Left lobe of liver (tissue), 2 donors: Measurements from ENCODE around the gene LIMA1. TPM values are rescaled to one million over a fixed set of nuclear protein-coding genes. Genes with fewer than 3 reads are reported as not detected.
"Not testable (repeated sequence)": the region's sequence is repeated elsewhere in the genome, so short reads cannot be mapped to it uniquely, and the experiment has no call there.

Source experiments
- ATAC-seq: fragments of 200-7000 bp; cut with Tn5 transposase; one replicate; pipeline ENCODE4 v1.9.1; 2020; ENCODE audit warnings: mild to moderate bottlenecking, moderate library complexity
- DNase-seq: peaks from one replicate; pipeline ENCODE4 v3.0.0-alpha.2; 2020; ENCODE audit warnings: low spot score
- total RNA-seq: library from RNA; stranded (reverse); gene quantifications from one replicate; pipeline ENCODE4 v1.2.1, GENCODE V29; 2021
- donor health status: DM: no; HTN: no; CAD: no; lungs with moderate emphysema.
- donor health status: DM: no; HTN: yes; CAD: no.

LIMA1 gene
- total RNA-seq, 1 donor from 2014 or later, result 8.7 TPM

DNA sequence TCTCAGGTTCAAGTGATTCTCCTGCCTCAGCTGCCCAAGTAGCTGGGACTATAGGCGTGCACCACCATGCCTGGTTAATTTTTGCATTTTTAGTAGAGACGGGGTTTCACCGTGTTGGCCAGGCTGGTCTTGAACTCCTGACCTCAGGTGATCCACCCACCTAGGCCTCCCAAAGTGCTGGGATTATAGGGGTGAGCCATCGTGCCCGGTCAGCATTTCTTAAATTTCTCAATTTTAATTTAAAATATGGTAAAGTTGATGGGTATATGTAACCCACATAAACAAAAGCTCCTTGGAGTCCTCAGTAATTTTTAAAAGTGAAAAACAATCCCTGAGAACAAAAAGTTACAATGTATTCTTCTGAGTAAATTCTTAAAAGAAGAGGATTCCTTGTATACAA lies 128.4 kb downstream of the LIMA1 start:
- ATAC-seq, DNase-seq: not testable (repeated sequence)

GRCh38 chr12:50151047-50151687 lies 132.2 kb downstream of the LIMA1 start:
- no peak for ATAC-seq

DNA sequence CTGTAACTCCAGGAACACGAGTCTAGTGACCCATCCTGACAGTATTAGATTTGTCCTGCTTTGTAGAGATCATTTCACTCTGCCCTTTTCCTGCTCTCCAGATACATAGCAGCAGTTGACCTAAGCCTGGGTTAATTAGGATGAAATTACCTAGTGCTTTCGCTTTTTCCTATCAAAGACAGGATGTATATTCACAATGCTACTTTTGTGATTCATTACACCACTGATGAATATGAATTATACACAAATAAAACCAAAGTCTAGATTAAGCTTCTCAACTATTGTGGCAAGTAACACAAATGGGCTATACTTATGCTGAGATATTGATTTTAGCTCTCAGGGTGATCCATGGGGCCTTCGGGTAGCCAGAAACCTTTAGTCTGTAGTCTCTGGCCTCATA lies 134.0 kb downstream of the LIMA1 start:
- ATAC-seq, result no peak
- no peak for DNase-seq

More at GRCh38 chr12:50151047-50151687, 132.2 kb downstream of the LIMA1 start:
- no peak for DNase-seq

GRCh38 chr12:50148011-50148410 lies 135.3 kb downstream of the LIMA1 start:
- not testable (repeated sequence) for DNase-seq, ATAC-seq

GRCh38 chr12:50147281-50147680 lies 136.0 kb downstream of the LIMA1 start:
- DNase-seq (no peak), ATAC-seq (no peak)

DNA sequence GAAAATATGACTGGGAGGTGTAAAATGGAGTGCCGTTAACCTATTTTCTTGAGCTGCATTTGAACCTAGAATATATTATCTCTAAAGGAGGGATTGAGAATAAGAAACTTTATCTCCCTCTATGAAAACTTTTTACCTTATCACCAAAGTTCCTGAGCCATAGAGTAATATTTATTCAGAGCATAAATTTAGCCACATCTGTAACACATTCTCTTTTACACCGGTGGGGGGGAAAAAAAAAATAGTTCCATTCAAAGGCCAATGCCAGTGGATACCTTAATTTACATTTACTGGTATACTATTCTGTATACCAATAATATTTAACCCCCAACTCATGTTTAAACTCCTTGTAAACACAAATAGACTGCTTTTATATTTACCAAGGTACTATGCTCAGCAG lies 137.9 kb downstream of the LIMA1 start:
- ATAC-seq, result no peak
- DNase-seq, result no peak

GRCh38 chr12:50142993-50143392 lies 140.3 kb downstream of the LIMA1 start:
- DNase-seq, result no peak
- no peak for ATAC-seq

GRCh38 chr12:50132505-50133135 lies 150.7 kb downstream of the LIMA1 start:
- DNase-seq (no peak), ATAC-seq (no peak)

GRCh38 chr12:50129290-50129689 lies 154.0 kb downstream of the LIMA1 start:
- ATAC-seq (no peak), DNase-seq (no peak)

- no peak for DNase-seq
- no peak for ATAC-seq
Measured at GRCh38 chr12:50127546-50127945, 155.8 kb downstream of the LIMA1 start.

Other genes with a start within 250 kb of the LIMA1 start
- gene ASIC1, start 225.9 kb downstream of the LIMA1 start, total RNA-seq, result 0.28 TPM
- 18.6 TPM for gene SMARCD1, start 198.2 kb downstream of the LIMA1 start, total RNA-seq
- 129 TPM for gene GPD1, start 179.5 kb downstream of the LIMA1 start, total RNA-seq
- 57.0 TPM for gene COX14, start 171.3 kb downstream of the LIMA1 start, total RNA-seq
- 6.5 TPM for gene CERS5, start 116.2 kb downstream of the LIMA1 start, total RNA-seq
- not detected for gene FAM186A, start 113.1 kb upstream of the LIMA1 start, total RNA-seq
- gene LARP4, start 117.4 kb upstream of the LIMA1 start, total RNA-seq, result 67.1 TPM
- gene DIP2B, start 221.5 kb upstream of the LIMA1 start, total RNA-seq, result 13.2 TPM